IPS-NIHi11 (cell line): ENCODE measurements around the gene ALDH2.
A peak's percentile ranks its signal among the peaks of the same experiment; 100 is the strongest.
"Not testable (repeated sequence)": the region's sequence is repeated elsewhere in the genome, so short reads cannot be mapped to it uniquely, and the experiment has no call there.

Experiments
- DNase-seq: peaks from one replicate; pipeline ENCODE4 v3.0.0; 2012; ENCODE audit warnings: mixed read lengths, low spot score

ALDH2 gene

GRCh38 chr12:111788178-111788654 lies 21.5 kb downstream of the ALDH2 start:
- no peak for DNase-seq

DNA sequence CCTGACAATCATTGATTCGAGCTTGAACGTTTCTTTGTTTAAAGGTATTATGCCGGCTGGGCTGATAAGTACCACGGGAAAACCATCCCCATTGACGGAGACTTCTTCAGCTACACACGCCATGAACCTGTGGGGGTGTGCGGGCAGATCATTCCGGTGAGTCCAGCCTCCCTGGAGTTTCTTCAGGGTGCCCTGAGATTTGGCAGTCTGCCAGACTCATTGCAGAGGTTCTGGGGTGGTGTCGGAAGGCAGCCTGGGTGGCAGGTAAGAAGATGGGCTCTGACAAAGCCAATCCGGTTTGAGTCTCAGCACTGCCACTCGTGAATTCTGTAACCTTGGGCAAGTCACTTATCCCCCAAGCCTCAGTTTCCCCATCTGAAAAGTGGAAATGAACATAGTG lies 23.0 kb downstream of the ALDH2 start:
- no peak for DNase-seq

DNA sequence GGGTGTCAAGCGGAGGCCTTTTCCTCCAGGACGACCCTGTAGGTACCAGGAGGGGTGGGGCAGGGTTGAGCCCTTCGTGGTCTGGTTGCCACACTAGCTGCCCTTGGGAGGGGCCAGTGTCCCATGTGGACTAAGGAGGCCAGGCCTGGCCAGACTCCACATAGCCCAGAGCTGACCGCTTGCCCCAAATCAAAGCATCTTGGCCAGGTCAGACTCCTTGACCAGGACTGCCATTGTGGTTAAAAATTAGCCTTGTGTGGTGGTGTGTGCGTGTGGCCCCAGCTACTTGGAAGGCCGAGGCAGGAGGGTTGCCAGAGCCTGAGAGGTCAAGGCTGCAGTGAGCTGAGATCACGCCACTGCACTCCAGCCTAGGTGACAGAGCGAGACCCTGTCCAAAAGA lies 24.8 kb downstream of the ALDH2 start:
- no peak for DNase-seq

- no peak for DNase-seq
Observed at GRCh38 chr12:111792155-111792855, 25.6 kb downstream of the ALDH2 start.

GRCh38 chr12:111792856-111793235 lies 26.1 kb downstream of the ALDH2 start:
- DNase-seq = no peak

DNA sequence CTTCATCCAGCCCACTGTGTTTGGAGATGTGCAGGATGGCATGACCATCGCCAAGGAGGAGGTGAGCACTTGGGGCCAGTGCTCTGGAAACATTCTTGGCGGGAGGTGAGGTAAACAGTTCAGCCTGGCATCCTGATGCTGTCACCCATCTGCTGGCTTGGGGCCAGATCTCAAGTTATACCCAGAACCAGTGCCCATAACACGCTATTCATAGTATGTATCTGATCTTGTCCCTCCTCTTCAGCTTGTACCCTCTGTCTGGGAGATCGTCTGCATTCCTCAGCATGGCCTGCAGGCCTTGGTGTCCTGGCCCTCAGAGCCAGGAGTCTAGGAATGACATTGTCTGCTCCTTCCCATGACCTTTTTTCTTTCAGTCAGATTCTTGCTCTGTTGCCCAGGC lies 31.4 kb downstream of the ALDH2 start:
- no peak for DNase-seq

DNA sequence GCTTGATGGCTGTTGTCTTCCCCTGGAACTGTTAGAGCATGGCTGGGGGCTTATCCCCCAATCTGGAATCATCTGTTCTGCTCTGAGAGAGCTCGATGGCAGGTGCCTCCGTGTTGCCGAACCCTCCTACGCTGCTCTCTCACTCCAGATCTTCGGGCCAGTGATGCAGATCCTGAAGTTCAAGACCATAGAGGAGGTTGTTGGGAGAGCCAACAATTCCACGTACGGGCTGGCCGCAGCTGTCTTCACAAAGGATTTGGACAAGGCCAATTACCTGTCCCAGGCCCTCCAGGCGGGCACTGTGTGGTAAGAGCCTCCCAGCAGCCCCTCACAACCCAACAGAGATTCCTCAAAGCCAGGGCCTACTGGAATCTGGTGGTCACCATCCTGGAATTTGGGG lies 33.0 kb downstream of the ALDH2 start:
- DNase-seq = no peak

- no peak for DNase-seq
Observed at GRCh38 chr12:111803038-111803626, 36.4 kb downstream of the ALDH2 start.

- no peak for DNase-seq
Observed at GRCh38 chr12:111803851-111804250, 37.1 kb downstream of the ALDH2 start.

GRCh38 chr12:111806304-111806703 lies 39.6 kb downstream of the ALDH2 start:
- no peak for DNase-seq

DNA sequence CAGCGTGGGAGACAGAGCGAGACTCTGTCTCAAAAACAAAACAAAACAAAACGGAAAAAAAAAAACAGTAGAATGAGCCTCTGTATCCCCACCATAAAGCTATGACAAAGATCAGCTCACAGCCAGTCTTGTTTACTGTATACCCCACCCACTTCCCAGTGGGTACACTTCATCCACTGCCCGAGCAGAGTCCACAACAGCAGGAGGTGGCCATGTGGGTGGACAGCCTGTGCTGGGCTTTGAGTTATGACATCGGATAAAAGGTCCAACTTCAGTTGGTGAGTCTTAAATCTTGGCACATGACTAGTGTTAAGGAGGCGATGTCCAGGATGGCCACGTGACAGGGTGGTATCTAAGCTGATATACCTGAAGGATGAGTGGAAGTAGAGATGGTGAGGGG lies 40.5 kb downstream of the ALDH2 start:
- no peak for DNase-seq

GRCh38 chr12:111812881-111813741 lies 46.4 kb downstream of the ALDH2 start:
- peak; percentile 92 for DNase-seq

GRCh38 chr12:111816065-111816615 lies 49.4 kb downstream of the ALDH2 start:
- no peak for DNase-seq

DNA sequence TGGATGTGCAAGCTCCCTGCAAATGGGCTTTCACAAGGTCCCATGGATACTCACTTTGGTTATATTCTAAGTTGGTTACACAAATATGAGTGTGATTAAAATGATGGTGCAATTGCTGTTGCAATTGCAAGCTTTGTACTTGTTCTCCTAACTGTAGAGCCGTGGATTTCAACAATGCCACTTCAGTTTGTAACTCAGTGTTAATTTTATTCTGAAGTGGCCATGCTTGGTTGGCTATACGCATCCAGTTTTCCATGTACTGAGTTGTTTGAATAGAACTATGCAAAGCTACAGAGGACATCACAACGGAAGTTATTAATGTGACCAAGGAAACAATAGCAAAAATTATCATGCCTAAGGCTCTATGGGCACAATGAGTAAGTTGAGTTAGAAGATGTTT lies 50.2 kb downstream of the ALDH2 start:
- not testable (repeated sequence) for DNase-seq

DNA sequence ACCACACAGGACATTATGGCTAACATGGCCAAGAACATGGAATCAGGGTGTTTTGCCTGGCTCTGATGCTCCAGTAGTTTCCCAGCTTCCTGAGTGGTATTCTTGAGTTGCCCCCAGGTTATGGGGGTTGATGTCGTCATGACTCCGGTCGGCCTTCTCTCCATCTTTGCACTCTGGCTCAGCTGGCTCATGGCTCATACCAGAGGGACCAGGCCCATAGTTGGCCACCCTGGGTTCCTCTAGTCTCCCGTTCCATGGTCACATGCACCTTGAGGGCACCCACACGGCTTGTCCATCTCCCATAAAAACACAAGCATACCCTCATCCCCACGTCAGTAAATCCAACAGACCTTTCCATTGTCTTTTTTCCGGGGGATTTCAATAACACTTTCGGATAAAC lies 51.6 kb downstream of the ALDH2 start:
- no peak for DNase-seq

DNA sequence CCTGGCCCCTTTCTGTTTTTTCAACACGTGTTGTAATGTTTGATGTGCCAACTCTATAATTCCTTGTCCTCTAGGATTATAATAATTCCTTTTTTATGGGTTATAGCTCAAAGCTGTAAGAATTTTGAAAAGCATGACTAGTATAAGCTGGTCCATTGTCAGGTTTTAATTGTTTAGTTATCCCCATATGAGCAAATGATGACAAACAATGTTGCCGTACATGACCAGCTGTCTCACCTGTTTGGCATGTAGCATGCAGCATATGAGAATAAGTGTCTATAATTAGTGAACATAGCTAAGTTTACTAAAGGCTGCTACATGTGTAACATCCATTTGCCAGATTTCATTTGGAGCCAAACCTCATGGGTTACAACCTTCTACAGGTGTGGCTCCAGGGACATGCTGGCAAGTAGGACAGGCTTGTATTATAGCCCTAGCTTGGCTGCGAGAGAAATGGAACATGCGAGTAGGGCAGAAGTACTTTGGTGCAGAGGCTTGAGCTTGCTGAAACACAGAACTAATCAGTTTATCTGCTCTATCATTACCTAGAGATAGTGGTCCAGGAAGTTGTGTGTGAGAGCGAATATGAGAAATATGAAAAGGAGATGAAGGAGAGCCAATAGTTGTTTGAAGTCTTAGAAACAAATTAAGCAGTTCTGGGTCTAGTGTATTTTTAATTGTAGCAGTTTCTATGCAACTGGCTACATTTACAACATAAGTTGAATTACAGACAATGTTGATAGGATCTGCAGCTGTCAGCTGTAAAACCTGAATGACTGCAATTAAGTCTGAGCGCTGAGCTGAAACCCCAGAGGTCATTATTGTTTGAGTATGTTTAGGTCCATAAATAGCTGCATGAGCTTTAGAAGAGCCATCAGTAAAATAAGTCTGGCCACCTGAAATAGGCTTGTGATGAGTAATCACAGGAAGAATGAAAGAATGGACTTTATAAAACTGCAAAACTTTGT lies 52.7 kb downstream of the ALDH2 start:
- DNase-seq = no peak

DNA sequence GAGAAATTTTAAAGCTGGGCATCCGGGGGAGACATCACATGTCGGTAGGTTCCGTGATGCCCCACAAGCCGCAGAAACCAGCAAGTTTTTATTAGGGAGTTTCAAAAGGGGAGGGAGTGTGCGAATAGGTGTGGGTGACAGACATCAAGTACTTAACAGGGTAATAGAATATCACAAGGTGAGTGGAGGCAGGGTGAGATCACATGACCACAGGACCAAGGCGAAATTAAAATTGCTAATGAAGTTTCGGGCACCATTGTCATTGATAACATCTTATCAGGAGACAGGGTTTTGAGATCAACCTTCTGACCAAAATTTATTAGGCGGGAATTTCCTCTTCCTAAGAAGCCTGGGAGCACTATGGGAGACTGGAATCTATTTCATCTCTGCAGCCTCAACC lies 54.1 kb downstream of the ALDH2 start:
- not testable (repeated sequence) for DNase-seq

GRCh38 chr12:111822886-111823285 lies 56.2 kb downstream of the ALDH2 start:
- no peak for DNase-seq

DNA sequence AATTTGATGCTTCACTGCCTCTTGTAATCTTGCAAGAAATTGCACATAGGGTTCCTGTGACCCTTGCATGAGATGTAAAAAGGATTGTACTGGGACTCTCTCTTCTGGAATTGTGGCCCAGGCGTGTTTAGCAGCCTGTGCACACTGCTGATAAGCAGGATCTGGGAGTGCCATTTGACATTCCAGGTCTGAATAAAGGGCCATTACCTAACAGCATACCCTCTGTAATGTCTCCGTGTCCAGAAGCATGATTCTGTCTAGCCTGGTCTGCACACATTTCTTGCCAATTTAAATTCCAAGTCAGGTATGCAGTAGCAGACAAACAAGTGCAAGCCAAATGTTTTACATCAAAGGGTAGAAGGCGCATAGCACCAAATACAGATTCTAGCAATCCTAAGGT lies 57.2 kb downstream of the ALDH2 start:
- DNase-seq = no peak

DNA sequence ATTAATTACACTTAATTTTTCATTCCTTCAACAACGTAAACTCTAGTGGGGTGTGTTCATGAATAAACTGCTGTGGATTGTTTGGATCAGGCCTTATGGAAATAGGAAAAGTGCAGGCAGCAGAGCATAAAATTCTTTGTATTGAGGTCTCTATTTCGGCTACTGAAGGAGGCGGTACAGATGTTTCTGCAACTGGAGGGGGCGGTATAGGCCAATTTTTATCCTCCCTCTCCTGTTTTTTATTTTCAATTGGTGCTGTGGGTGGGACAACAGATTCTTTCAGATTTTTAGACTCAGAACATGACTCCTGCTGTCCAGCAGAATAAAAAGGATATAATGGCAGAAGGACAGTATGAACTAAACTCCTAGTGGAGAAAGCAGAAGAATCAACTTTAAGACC lies 57.6 kb downstream of the ALDH2 start:
- DNase-seq = not testable (repeated sequence)

GRCh38 chr12:111825509-111825908 lies 58.8 kb downstream of the ALDH2 start:
- no peak for DNase-seq
